Femur (tissue), 1 donor: ENCODE data around the gene EEIG2.

Experiments
- DNase-seq: peaks from one replicate; pipeline ENCODE4 v3.0.0-alpha.2; 2017

The EEIG2 gene

DNA sequence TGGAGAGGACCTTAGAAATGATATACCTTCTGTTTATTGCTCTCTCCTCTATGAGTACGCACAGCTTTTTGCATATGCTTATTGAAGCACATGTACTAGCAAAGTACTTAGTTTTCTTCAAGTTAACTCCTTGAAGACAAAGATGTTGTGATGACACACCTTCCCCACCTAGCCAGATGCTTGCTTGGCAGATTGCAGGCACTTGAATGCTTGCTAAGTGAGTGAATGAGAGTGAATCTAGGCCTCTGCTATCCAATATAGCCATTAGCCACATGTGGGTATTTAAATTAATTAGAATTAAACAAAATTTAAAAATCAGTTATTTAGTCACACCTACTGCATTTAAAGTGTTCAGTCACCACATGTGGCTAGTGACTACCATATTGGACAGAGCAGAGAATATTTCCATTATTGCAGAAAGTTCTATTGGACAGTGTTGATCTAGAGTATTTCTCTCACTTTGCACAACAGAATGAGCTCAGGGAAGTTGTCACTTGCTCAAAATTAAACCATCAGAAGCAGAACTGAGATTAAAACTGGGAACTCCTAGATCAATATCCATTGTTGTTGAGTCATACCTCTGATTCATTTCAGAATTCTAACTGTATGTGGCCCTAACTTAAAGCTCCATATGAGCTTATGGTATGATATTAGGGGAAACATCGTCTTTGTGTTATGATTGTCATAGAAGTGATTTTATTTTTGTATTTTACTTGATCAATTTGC, 8.6 kb upstream of the EEIG2 start:
- no peak for DNase-seq

DNA sequence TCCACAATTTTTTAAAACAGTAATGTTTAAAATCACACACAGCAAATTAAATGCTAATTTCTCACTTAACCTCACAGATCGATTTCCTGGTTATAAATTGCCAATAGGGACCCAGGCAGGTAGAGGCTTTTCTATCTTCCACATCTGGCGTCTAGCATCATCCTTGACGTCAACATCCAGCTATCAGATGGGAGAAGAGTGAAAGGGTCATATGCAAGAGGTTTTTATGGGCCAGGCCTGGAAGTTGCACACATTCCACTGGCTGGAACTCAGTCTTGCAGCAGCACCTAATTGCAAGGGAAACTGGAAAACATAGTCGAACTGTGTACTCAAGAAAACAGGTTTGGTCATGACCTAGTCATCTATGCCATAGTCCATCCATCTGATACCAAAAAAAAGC, 6.0 kb upstream of the EEIG2 start:
- no peak for DNase-seq

DNA sequence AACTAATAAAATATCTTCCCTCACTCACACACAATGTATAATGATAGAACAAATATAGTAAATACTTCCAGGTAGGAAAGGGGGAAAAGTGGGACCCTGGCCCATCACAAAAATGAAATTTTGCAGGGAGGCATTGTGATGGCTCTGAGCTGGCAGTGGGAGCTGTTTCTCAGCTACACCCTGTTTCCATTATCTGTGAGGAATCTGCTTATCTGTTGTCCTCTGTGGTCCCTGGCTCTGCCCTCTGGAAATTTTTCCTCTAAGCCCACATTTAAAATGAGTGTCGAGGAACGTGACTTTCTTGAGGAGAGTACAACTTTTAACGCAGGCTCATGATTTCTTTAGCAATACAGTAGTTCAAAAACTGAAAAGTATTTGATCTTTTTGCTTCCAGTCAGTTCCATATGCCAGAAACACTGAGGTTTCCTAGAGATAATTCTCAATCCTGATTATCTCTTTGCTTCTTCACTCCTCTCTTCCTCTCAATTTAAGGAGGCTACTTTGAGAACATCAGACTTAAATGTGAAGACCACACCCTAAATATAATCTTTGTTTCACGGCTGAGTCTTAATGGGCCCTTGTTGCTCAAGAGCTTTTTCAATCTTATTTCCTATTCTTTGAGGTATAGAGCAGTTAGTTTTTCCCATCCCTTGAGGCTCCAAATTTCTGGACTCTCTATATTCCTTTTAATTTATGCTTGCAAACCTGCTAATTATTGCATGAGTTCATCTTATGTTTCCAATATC, 5.0 kb upstream of the EEIG2 start:
- no peak for DNase-seq

DNA sequence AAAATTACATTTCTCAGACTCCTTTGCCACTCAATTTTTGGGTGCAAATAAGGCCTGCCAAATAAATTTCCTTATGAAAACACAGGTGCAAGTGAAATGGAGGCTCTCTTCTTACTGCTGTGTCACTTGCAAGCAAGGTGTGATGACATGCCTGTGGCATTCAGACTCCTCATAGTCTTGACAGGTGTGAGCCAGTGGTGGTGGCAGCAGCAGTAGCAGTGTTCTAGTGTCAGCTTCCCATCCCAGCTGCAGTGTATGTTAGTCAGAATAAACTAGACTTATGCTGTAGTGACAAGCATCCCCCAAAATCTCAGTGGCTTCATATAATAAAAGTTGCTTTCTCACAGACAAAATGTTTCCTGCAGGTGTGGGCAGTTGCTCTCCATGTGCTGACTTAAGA, 3.8 kb upstream of the EEIG2 start:
- DNase-seq: no peak

DNA sequence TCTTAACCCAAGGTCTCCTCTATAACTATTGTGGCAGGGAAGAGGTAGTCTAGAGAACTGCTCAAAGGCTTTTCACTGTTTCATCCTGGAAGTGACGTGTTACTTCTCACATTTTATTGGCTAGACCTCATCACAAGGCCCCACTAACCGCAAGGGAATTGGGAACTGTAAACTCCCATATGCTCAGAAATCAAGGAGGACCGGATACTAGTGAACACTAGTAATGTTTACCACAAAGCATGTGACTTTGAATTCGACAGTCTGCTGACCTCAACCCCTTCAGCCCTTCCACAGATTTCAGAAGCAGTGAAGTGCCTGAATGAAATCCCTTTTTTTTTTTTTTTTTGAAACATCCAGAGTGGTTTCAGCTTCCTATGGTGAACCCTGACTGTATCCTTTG, 3.4 kb upstream of the EEIG2 start:
- DNase-seq: no peak

DNA sequence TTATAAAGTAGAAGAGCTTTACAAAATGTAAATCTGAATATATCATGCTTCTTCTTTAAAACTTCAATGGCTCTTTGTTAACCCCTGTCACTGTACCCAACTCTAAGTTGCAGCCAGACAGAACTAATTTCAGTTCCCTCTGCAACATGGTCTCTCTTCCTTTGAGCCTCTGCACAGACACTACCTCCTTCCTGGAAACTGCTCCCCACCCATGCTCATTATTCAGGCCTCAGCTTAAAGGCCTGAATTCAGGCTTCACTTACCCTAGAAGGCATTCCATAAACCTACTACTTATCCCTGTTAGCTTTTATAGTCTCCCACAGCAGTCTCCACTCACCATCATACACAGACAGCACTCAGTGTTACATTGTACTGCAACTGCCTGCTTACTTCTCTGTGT, 2.6 kb upstream of the EEIG2 start:
- no peak for DNase-seq

DNA sequence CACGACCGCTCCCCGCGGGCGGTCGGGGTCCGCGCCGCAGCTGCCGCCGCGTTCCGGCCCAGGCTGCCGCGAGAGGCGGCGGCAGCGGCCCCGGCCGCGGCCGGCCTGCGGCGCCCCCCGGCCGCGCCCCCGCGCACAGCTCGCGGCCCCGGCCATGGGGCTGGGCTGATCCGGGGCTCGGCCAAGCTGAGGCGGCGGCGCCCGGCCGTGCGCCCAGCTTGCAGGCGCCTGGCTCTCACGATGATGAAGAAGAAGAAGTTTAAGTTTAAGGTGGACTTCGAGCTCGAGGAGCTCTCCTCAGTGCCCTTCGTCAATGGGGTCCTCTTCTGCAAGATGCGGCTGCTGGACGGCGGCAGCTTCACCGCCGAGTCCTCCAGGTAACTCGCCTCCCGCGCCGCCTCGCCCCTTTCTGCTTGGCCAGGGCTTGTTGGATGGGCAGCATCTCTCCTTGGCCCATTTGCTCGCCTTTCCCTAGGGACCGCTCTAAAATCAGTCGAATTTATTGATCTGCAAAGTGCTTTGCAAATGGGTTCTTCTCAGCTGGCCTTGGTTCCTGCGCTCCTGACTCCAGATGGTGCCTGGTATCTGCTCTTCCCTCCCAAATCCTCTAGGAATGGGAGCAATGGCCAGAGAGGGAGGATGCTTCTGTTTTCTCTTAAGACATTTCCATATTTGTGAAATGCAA, 431 bp downstream of the EEIG2 start:
- DNase-seq: peak; percentile 44

DNA sequence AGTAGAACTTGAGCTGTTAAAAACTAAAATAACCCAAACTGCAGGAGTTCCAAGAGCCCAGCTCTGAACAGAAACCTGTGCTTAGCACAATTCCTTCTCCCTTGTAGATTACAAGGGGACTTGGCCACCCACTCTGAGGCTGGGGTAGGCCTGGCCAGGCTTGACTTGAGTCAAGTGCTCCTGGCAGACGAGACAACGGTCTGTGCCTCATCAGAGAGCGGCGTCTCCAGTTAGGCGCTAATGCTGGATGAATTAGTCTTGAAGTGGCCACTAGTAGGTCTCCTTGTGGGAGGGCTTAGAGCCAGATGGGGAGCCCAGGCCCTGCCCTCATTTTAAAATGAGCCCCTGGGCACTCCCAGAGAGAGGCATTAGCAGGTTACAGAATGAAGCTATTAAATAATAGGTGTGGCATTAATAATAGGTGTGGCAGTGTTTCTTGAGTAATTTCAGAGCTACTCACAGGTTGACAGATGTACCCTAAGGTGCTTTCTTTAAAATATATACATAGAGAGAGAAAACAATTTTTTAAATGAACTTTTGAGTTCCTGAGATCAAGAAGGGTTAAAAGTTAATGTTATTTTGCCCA, 1.1 kb downstream of the EEIG2 start:
- peak; percentile 64 for DNase-seq

DNA sequence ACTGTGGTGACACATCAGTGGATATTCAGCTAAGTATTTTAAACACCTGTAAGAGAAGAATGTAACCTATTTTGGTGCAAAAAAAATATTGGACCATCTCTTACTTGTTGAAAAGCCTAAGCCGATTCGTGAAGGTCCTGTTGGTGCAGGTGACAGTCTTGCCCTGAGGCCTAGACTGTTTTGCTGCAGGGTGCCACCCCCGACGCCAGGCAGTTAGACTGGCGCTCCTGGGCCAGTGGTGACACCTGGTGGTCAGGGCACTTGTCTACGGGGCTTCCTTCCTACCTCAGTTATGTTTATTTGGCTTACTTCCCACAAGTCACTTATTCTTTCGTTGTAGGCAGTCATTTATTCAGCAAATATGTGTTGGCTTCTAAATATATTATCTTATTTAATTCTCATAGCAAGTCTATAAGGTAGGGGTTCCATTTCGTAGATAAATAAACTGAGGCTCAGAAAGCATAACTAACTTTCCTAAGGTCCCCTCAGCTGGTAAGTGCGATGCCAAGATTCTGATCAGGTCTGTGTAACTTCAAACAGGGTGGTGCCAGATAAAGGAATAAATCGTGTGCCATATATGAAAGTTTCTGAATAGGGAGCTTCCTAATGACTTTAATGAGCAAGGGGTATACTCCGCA, 1.9 kb downstream of the EEIG2 start:
- peak; percentile 57 for DNase-seq

DNA sequence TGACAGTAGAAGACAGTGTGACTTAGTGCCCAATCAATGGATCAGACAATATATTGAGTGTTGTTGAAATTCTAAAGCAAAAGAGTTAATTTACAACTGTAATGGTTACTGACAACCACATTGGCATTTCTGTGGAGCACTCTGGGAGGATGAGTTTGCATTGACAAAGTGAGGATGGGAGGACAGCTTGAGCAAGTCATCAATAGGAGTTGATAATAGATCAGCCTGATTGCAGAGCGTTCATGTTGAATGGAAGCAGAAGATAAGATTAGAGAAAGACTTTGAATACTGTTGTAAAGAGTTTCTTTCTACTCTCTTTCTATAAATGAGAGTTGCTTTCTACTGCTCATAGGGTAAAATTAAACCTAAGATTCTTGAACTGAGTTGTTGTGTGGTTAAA, 3.9 kb downstream of the EEIG2 start:
- no peak for DNase-seq

DNA sequence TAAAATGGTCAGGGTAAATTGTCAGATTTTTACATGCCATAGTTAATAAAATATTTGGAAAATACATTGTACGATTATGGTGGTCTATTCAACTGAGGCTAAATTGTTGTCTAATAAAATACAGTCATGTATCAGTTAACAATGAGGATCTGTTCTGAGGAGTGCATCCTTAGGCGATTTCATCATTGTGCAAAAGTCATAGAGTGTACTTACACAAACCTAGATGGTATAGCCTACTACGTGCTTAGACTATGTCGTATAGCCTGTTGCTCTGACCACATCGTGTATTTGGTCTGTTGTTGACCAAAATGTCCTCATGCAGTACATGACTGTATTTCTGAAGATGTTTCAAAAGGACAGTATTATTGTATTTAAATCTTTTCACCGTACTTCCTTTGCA, 5.2 kb downstream of the EEIG2 start:
- no peak for DNase-seq

DNA sequence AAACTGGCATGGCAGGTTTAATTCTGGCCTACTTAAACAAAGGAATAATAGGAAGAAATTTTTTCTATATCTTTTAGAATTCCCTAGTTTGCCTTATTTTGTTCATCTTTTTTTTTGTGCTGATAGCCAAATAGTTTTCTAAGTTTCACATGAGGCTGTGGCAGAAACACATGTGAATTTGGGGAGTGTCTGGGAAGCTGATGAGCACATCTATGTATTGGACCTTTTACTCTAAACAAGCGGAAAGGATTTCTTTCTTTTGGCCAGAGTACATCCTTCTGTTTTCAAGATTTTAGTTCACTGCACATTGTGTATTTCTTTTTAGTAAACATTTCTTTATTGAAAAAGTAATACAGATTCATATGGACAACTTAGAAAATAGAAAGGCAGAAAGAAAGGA, 5.6 kb downstream of the EEIG2 start:
- no peak for DNase-seq

DNA sequence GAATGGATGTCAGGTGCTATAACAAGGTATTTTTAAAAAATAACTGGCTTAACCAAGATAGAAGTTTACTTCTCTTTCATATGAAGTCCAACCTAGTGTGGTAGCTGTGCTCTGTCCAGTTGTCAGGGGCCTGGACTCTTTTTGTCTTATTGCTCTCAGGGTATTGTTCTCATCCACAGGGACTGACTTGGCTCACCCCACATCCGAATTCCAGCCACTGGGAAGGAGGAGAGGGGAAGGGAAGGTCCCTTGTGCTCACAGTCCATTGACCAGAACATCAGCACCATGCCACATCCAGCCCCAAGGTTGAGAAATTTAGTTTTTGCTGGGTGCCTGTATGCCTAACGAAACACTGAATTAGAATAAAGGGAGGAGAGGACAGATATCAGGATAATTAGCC, 8.7 kb downstream of the EEIG2 start:
- DNase-seq: no peak

DNA sequence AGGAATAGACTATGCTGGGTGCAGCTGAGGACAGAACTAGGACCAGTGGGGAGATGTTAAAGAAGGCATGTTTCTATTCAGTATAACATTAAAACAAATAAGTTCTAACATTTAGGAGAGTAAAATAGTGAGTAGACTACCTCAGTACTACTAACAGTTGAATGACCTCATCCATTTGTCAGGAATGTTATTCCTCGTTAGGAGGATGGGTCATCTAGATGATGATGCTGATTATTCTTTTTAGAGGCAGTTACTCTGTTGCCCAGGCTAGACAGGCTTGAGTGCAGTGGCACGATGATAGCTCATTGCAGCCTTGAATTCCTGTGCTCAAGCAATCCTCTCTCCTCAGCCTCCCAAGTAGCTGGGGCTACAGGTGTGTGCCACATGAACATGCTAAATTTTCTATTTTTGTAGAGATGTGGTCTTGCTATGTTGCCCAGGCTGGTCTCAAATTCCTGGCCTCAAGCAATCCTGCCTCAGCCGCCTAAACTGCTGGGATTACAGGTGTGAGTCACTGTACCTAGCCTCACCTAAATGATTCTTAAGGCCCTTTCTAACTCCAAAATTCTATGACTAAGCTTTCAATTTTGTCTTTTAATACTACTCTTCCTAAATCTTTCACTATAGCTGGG, 9.3 kb downstream of the EEIG2 start:
- no peak for DNase-seq

DNA sequence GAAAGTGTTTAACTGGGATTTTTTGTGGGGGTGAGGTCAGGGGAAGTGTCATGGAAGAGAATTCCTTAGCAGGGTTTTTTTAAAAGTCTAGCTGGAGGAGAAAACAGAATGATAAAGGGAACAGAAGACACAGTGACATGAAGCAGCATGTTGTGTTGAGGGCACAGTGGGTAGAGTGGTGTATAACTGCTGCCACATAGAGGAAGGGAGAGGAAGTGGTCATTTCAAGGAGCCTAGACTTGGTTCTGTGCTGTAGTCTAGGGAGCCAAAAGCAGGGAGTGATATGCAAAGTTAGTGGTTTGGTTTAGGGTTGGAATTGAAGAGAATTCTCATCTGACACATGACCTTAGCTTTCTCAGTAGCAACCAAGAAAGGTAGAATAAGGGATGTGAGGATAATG, 10.2 kb downstream of the EEIG2 start:
- no peak for DNase-seq

DNA sequence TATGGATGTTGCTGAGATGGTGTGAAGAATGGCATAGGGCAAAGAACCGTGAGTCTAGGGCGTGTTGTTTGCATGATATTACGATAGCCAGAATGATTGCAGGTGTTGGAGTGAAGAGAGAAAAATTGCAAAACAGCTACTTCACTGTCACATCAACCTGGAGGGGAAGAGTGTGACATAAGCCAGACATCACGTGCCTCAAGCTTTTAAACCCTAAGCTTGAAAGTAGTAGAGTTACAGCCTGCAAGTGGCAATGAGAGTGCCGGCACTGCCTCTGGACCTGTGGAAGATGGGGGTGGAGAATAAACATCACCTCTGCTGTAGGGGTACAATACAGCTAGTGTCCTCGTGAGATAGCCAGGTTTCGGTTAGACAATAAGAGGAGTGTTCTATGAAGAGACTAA, 11.1 kb downstream of the EEIG2 start:
- no peak for DNase-seq

DNA sequence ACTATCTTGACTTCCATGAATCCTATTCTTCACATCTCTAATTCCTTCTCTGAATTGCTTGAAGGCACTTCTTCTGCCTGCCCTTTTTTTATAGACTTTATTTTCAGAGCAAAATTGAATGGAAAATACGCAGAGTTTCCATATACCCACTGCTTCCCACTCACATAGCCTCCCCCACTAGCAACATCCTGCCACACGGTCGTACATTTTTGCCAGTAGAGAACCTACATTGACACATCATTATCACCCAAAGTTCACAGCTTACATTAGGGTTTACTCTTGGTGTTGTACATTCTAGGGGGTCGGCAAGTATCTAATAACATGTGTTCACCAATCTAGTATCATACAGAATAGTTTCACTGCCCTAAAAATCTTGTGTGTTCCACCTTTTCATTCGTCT, 12.3 kb downstream of the EEIG2 start:
- DNase-seq: no peak

DNA sequence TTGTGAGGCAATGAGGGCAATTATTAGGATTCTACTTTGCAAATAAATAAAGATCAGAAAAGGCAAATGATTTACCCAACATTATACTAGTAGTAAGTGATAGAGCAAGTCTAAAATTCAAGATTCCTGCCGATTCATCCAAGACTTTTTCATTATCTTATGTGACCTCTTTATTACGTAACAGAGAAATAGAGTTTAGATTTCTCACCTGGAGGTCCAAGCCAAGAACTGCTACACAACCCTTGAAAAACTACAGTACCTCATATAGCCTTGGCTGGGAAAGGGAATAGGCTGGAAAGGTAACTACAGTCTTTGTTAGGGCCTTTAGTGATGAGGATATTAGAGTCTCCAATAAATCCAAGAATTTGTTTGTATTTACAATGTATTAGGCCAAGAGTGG, 13.3 kb downstream of the EEIG2 start:
- DNase-seq: no peak

DNA sequence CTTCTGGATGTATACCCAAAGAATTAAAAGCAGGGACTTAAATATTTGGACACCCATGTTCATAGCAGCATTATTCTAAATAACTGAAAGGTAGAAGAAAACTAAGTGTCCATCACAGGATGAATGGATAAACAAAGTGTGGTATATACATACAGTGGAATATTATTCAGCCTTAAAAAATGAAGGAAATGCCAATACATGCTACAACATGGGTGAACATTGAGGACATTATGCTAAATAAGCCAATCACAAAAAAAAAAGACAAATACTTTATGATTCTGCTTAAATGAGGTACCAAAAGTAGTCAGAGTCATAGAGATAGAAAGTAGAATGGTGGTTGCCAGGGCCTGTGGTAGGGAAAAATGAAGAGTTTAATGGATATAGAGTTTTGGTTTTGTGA, 14.1 kb downstream of the EEIG2 start:
- DNase-seq: no peak

DNA sequence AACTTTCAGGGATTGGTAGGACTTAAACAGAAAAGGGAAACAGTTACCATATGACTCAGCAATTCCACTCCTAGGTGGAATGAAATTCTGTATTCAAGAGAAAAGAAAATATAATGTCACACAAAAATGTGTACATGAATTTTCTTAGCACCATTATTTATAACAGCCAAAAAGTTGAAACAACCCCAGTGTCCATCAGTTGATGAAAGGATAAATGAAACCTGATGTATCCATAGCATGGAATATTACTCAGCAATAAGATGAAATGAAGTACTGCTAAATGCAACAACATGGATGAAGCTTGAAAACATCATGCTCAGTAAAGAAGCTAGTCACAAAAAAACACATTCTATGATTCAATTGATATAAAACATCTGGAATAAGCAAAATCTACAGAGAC, 15.5 kb downstream of the EEIG2 start:
- no peak for DNase-seq

DNA sequence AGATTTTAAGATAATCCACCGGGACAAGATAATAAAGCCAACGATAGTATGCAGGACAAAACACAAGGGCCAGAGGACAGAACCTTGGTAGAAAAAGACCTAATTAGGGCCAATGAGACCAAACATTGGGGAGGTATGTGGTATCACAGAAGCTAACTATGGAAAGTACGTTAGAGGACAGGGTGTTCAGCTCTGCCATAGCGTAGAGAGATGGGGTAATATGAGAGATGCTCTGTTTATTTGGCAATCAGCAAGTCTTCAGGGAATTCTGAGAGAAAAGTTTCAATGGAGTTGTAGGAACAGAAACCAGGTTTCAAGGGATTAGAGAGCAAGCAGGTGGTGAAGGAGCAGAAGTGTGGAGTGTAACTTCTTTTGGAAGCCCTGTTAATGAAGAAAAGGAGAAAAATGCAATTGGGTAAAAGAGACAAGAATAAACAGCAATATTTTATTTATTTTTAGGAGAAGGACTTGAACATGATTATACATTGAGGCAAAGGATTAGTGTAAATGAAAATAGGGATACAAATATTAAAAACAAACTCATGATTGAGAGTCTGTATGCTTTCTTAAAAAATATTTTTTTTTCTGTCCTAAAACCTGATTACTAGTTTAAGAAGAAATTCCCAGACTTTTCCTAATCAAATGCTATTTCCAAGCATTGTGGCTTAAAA, 24.0 kb downstream of the EEIG2 start:
- no peak for DNase-seq

DNA sequence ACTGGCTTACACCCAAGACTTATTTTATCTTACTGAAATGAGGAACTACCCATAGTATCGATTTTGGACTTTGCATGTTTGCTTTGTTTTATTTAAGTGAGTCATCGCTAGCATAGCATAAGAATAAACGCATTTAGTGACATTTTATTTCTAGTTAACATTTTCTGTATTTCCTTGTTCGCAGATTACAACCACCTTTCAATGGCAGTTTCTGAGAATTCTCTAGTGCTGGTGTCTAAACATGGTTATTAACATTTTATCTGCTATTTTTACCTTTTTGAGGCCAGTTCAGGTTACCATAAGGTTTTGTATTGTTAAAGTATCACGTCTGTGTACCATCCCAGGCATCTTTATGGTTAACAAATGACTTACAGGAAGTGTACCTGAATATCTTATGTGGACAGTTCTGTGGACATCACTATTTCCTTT, 24.5 kb downstream of the EEIG2 start:
- DNase-seq: no peak
